ENCODE results near the gene WNT16. TPM values are rescaled to one million over a fixed set of nuclear protein-coding genes. Genes with fewer than 3 reads are reported as not detected.

Gene WNT16
- total and polyA plus RNA-seq, 2 donors (not counting 1 experiment from before 2014, with no cell fraction given), result 1.2 to 3.8 TPM

DNA sequence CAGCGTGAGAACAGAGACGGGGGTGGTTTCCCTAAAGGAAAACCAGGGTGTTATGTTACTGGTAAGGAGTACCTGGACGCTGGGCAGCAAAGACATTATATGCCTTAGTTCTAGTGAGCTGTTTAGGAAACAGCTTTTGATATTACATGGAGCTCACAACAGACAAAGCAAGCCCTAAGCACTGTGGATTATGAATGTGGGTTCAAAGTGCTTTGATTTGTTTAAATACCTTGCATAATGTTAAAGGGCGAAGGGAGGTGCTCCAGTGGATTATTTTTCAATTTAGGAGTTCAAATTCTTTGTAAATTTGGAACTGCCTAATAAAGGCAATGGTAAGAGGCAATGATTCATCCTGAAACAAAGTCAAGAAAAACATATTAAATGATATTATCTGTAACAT, 13.8 kb downstream of the WNT16 start:
- no peaks in the 10 kb centered on the region for H3K9me3 ChIP-seq (ENCODE audit: control insufficient read depth, insufficient read depth, low read depth, low read length)
- no peaks in the 10 kb centered on the region for H3K36me3 ChIP-seq (ENCODE audit: control insufficient read depth, insufficient read depth, low read length)
- H2AFZ ChIP-seq (ENCODE audit: low read length), result no peak overlapping the region
- H3K27ac ChIP-seq (ENCODE audit: insufficient read depth, low read length), result no peak overlapping the region
- no peaks in the 10 kb centered on the region for H3K4me1 ChIP-seq (ENCODE audit: control insufficient read depth, extremely low read depth, insufficient read depth, low read length)
- no peaks in the 10 kb centered on the region for H3K27me3 ChIP-seq (ENCODE audit: control insufficient read depth, insufficient read depth, low read length)
- no peaks in the 10 kb centered on the region for H4K20me1 ChIP-seq (ENCODE audit: control insufficient read depth, extremely low read depth, insufficient read depth, low read length)
- TF ChIP-seq, protein P1, sequence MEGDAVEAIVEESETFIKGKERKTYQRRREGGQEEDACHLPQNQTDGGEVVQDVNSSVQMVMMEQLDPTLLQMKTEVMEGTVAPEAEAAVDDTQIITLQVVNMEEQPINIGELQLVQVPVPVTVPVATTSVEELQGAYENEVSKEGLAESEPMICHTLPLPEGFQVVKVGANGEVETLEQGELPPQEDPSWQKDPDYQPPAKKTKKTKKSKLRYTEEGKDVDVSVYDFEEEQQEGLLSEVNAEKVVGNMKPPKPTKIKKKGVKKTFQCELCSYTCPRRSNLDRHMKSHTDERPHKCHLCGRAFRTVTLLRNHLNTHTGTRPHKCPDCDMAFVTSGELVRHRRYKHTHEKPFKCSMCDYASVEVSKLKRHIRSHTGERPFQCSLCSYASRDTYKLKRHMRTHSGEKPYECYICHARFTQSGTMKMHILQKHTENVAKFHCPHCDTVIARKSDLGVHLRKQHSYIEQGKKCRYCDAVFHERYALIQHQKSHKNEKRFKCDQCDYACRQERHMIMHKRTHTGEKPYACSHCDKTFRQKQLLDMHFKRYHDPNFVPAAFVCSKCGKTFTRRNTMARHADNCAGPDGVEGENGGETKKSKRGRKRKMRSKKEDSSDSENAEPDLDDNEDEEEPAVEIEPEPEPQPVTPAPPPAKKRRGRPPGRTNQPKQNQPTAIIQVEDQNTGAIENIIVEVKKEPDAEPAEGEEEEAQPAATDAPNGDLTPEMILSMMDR (conservative IDR thresholded peaks at IDR 0.05 in 1 of 2, IDR thresholded peaks at IDR 0.05 in 1 of 2; ENCODE audit: low read depth in 1 of 2, low read length in 2 of 2), result no peak
- no peak for TF ChIP-seq EZH2 (IDR thresholded peaks at IDR 0.05; ENCODE audit: low read length, missing control alignments)
- H3K9ac ChIP-seq (ENCODE audit: insufficient read depth, low read length), result no peak overlapping the region
- no peak for DNase-seq (ENCODE audit: low read depth in 2 of 2)
- H3K4me2 ChIP-seq (ENCODE audit: extremely low read depth, insufficient read depth, low read length), result no peak overlapping the region
- no peak overlapping the region for H3K4me3 ChIP-seq (replicated peaks in 1 of 4; ENCODE audit: control extremely low read depth in 1 of 4, insufficient read depth in 1 of 4, low read depth in 3 of 4, low read length in 4 of 4)
- no peaks in the 10 kb centered on the region for H3K79me2 ChIP-seq (ENCODE audit: control insufficient read depth, insufficient read depth, low read length)

DNA sequence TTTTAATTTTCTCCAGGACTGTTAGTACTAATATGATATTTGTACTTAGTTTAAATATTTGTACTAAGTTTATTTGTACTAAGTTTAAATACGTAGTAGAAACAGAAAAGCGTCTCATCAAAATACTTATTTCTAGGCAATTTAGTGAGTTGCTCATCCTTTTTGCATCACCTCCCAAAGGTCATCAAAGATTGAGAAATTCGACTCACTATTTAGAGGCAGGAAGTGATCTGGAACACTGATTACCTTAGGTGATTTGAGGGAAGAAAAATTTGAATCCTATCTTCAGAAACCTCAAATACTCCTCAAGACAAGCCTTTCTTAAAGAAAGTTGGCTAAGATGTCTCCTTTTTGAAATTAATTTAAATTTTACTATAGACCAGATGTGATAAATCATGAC, 14.5 kb downstream of the WNT16 start:
- no peaks in the 10 kb centered on the region for H3K27me3 ChIP-seq (ENCODE audit: control insufficient read depth, insufficient read depth, low read length)
- H4K20me1 ChIP-seq (ENCODE audit: control insufficient read depth, extremely low read depth, insufficient read depth, low read length), result no peaks in the 10 kb centered on the region
- H3K79me2 ChIP-seq (ENCODE audit: control insufficient read depth, insufficient read depth, low read length), result no peaks in the 10 kb centered on the region
- TF ChIP-seq, protein P1 (conservative IDR thresholded peaks at IDR 0.05 in 1 of 2, IDR thresholded peaks at IDR 0.05 in 1 of 2; ENCODE audit: low read depth in 1 of 2, low read length in 2 of 2), result no peak
- no peak for TF ChIP-seq EZH2 (IDR thresholded peaks at IDR 0.05; ENCODE audit: low read length, missing control alignments)
- H2AFZ ChIP-seq (ENCODE audit: low read length), result no peak overlapping the region
- no peak overlapping the region for H3K9ac ChIP-seq (ENCODE audit: insufficient read depth, low read length)
- H3K36me3 ChIP-seq (ENCODE audit: control insufficient read depth, insufficient read depth, low read length), result no peaks in the 10 kb centered on the region
- no peak for DNase-seq (ENCODE audit: low read depth in 2 of 2)
- H3K4me1 ChIP-seq (ENCODE audit: control insufficient read depth, extremely low read depth, insufficient read depth, low read length), result no peaks in the 10 kb centered on the region
- H3K4me3 ChIP-seq (replicated peaks in 1 of 4; ENCODE audit: control extremely low read depth in 1 of 4, insufficient read depth in 1 of 4, low read depth in 3 of 4, low read length in 4 of 4), result no peak overlapping the region
- no peaks in the 10 kb centered on the region for H3K9me3 ChIP-seq (ENCODE audit: control insufficient read depth, insufficient read depth, low read depth, low read length)
- no peak overlapping the region for H3K4me2 ChIP-seq (ENCODE audit: extremely low read depth, insufficient read depth, low read length)
- H3K27ac ChIP-seq (ENCODE audit: insufficient read depth, low read length), result no peak overlapping the region

GRCh38 chr7:121344093-121344492, 15.3 kb downstream of the WNT16 start:
- Histone ChIP-seq H3K27ac (ENCODE audit: insufficient read depth, low read length) (no peak overlapping the region), H3K4me2 (ENCODE audit: extremely low read depth, insufficient read depth, low read length) (no peak overlapping the region), H3K4me3 (replicated peaks in 1 of 4; ENCODE audit: control extremely low read depth in 1 of 4, insufficient read depth in 1 of 4, low read depth in 3 of 4, low read length in 4 of 4) (no peak overlapping the region), H3K36me3 (ENCODE audit: control insufficient read depth, insufficient read depth, low read length) (no peaks in the 10 kb centered on the region), H3K4me1 (ENCODE audit: control insufficient read depth, extremely low read depth, insufficient read depth, low read length) (no peaks in the 10 kb centered on the region), H3K9me3 (ENCODE audit: control insufficient read depth, insufficient read depth, low read depth, low read length) (no peaks in the 10 kb centered on the region), H3K9ac (ENCODE audit: insufficient read depth, low read length) (no peak overlapping the region), H3K79me2 (ENCODE audit: control insufficient read depth, insufficient read depth, low read length) (no peaks in the 10 kb centered on the region), H2AFZ (ENCODE audit: low read length) (no peak overlapping the region), H3K27me3 (ENCODE audit: control insufficient read depth, insufficient read depth, low read length) (no peaks in the 10 kb centered on the region), H4K20me1 (ENCODE audit: control insufficient read depth, extremely low read depth, insufficient read depth, low read length) (no peaks in the 10 kb centered on the region)
- DNase-seq (ENCODE audit: low read depth in 2 of 2), result peak in 1 of 2 donors; percentile 18
- TF ChIP-seq, protein P1 (conservative IDR thresholded peaks at IDR 0.05 in 1 of 2, IDR thresholded peaks at IDR 0.05 in 1 of 2; ENCODE audit: low read depth in 1 of 2, low read length in 2 of 2), result no peak
- no peak for TF ChIP-seq EZH2 (IDR thresholded peaks at IDR 0.05; ENCODE audit: low read length, missing control alignments)

Data from fibroblast of lung (primary cell).